IgD-negative memory B cell (primary cell): ENCODE measurements around the gene JHY. TPM values are rescaled to one million over a fixed set of nuclear protein-coding genes. Genes with fewer than 3 reads are reported as not detected.
A peak's percentile ranks its signal among the peaks of the same experiment; 100 is the strongest.

Source experiments
- H3K27ac Mint-ChIP-seq, 3 donors: one replicate each; pipeline ENCODE4 v1.8.0; 2020 to 2022; ENCODE audit warnings: mild to moderate bottlenecking in 3 of 3, mixed read lengths in 3 of 3, moderate library complexity in 1 of 3
- H3K27me3 Mint-ChIP-seq: one replicate; pipeline ENCODE4 v1.8.0; 2021; ENCODE audit warnings: mixed read lengths
- H3K36me3 Mint-ChIP-seq: one replicate; pipeline ENCODE4 v1.8.0; 2020; ENCODE audit warnings: mild to moderate bottlenecking, mixed read lengths
- H3K4me1 Mint-ChIP-seq, 3 donors: one replicate each; pipeline ENCODE4 v1.8.0; 2020 to 2022; ENCODE audit warnings: mixed read lengths in 3 of 3, mild to moderate bottlenecking in 1 of 3
- H3K4me3 Mint-ChIP-seq, 4 donors: one replicate each; pipeline ENCODE4 v1.8.0; 2020 to 2022; ENCODE audit warnings: mild to moderate bottlenecking in 4 of 4, mixed read lengths in 4 of 4, moderate library complexity in 3 of 4
- H3K9me3 Mint-ChIP-seq, 3 donors: one replicate each; pipeline ENCODE4 v1.8.0; 2020 to 2021; ENCODE audit warnings: mixed read lengths in 3 of 3, mild to moderate bottlenecking in 1 of 3
- polyA plus RNA-seq: library from polyadenylated mRNA; unstranded; fragments of 300-500 nt; fragmentation: Illumina TruSeq; gene quantifications from one replicate; pipeline ENCODE4 v1.2.3, GENCODE V29; 2021

Gene JHY
- polyA plus RNA-seq, 1 donor from 2014 or later = 4.3 TPM

- H3K4me3 Mint-ChIP-seq = no peak overlapping the region
Observed at GRCh38 chr11:122954455-122954854, 71.9 kb downstream of the JHY start.

GRCh38 chr11:122963961-122964360 is 81.4 kb downstream of the JHY start:
- peaks cover 16% of the 10 kb centered on the region for H3K27me3 Mint-ChIP-seq
- H3K9me3 Mint-ChIP-seq = peaks cover 3 to 4% (median 3%) of the 10 kb centered on the region in 3 donors
- H3K4me1 Mint-ChIP-seq = peaks cover 0 to 1% (median 0%) of the 10 kb centered on the region in 3 donors
- no peak overlapping the region for H3K27ac Mint-ChIP-seq
- peaks cover 3% of the 10 kb centered on the region for H3K36me3 Mint-ChIP-seq
- no peak overlapping the region for H3K4me3 Mint-ChIP-seq

More at GRCh38 chr11:122954455-122954854, 71.9 kb downstream of the JHY start:
- Mint-ChIP-seq H3K4me1 (no peaks in the 10 kb centered on the region), H3K9me3 (no peaks in the 10 kb centered on the region), H3K27ac (no peak overlapping the region), H3K27me3 (peaks cover 2% of the 10 kb centered on the region), H3K36me3 (peaks cover 13% of the 10 kb centered on the region)

GRCh38 chr11:122976061-122976733 is 93.6 kb downstream of the JHY start:
- peaks cover 5 to 11% (median 7%) of the 10 kb centered on the region in 3 donors for H3K4me1 Mint-ChIP-seq
- peaks cover 68% of the 10 kb centered on the region for H3K27me3 Mint-ChIP-seq
- H3K27ac Mint-ChIP-seq = peak overlapping the region in 2 of 3 donors; percentile 25 to 89
- H3K9me3 Mint-ChIP-seq = peaks cover 0 to 7% (median 0%) of the 10 kb centered on the region in 3 donors
- H3K4me3 Mint-ChIP-seq = peak overlapping the region in 3 of 4 donors; percentile 35 to 72 (median 37)
- H3K36me3 Mint-ChIP-seq = no peaks in the 10 kb centered on the region

GRCh38 chr11:122976734-122977469 is 94.3 kb downstream of the JHY start:
- Mint-ChIP-seq H3K4me3 (peak overlapping the region; percentile 47 to 79 (median 70)), H3K27ac (peak overlapping the region; percentile 25 to 89 (median 80)), H3K36me3 (no peaks in the 10 kb centered on the region), H3K27me3 (peaks cover 75% of the 10 kb centered on the region), H3K4me1 (peaks cover 5 to 11% (median 7%) of the 10 kb centered on the region in 3 donors), H3K9me3 (peaks cover 0 to 7% (median 0%) of the 10 kb centered on the region in 3 donors)

DNA sequence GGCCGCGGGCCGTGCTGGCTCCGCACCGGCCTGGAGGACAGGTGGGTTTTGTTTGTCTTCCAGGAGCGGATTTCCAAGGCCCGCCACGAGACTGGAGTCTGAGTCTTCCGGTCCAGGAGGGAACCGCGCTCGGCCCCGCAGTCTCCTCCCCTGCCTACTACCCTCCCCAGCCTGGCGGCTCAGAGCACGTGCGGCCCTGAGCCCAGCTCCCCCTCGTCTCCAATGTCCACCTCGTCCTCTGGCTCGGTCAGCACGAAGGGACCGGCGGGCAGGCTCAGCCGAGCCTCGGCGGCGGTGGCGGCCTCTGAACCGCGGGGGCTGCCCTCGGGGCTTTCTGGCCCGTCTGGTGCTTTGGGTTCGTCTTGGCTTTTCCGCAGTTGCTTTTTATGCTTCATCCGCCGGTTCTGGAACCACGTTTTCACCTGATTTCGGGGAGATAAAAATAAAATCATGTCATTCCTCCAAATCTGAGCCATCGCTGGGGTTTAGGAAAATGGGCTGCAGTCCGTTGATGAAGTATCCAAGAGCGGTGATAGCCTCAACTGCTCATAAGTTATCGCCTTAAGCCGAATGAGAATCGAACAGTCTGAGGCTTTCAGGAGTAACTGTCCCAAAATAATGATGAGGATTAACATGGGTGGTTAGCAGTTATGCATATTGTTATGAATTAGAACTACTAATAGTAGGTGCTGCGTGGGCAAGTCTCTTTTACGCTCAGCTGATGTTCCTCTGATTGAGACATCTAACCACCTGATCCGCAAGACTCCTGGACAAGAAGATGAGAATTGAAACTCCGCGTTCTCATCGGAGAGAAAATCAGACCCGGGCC is 95.1 kb downstream of the JHY start:
- Mint-ChIP-seq H3K9me3 (peaks cover 0 to 7% (median 2%) of the 10 kb centered on the region in 3 donors), H3K36me3 (no peaks in the 10 kb centered on the region), H3K27ac (peak overlapping the region; percentile 13 to 85 (median 82)), H3K4me1 (peaks cover 6 to 11% (median 7%) of the 10 kb centered on the region in 3 donors), H3K27me3 (peaks cover 78% of the 10 kb centered on the region), H3K4me3 (peak overlapping the region in 2 of 4 donors; percentile 29 to 52)

GRCh38 chr11:122978299-122978620 is 95.7 kb downstream of the JHY start:
- Mint-ChIP-seq H3K36me3 (peaks cover 2% of the 10 kb centered on the region), H3K4me1 (peaks cover 11 to 12% (median 12%) of the 10 kb centered on the region in 3 donors), H3K27ac (peak overlapping the region; percentile 13 to 85 (median 82)), H3K4me3 (peak overlapping the region in 2 of 4 donors; percentile 29 to 52), H3K27me3 (peaks cover 82% of the 10 kb centered on the region), H3K9me3 (peaks cover 0 to 7% (median 2%) of the 10 kb centered on the region in 3 donors)

GRCh38 chr11:122979103-122979814 is 96.7 kb downstream of the JHY start:
- Mint-ChIP-seq H3K4me3 (peak overlapping the region in 3 of 4 donors; percentile 50 to 63 (median 57)), H3K27ac (peak overlapping the region; percentile 63 to 85 (median 67)), H3K27me3 (peaks cover 86% of the 10 kb centered on the region), H3K4me1 (peaks cover 11 to 14% (median 12%) of the 10 kb centered on the region in 3 donors), H3K9me3 (peaks cover 0 to 7% (median 2%) of the 10 kb centered on the region in 3 donors), H3K36me3 (peaks cover 2% of the 10 kb centered on the region)

- Mint-ChIP-seq H3K27me3 (peaks cover 90% of the 10 kb centered on the region), H3K4me3 (peak overlapping the region in 2 of 4 donors; percentile 57 to 63), H3K4me1 (peaks cover 11 to 14% (median 12%) of the 10 kb centered on the region in 3 donors), H3K9me3 (peaks cover 0 to 7% (median 2%) of the 10 kb centered on the region in 3 donors), H3K36me3 (peaks cover 2% of the 10 kb centered on the region), H3K27ac (peak overlapping the region; percentile 63 to 85 (median 67))
Observed at GRCh38 chr11:122979815-122980595, 97.4 kb downstream of the JHY start.

DNA sequence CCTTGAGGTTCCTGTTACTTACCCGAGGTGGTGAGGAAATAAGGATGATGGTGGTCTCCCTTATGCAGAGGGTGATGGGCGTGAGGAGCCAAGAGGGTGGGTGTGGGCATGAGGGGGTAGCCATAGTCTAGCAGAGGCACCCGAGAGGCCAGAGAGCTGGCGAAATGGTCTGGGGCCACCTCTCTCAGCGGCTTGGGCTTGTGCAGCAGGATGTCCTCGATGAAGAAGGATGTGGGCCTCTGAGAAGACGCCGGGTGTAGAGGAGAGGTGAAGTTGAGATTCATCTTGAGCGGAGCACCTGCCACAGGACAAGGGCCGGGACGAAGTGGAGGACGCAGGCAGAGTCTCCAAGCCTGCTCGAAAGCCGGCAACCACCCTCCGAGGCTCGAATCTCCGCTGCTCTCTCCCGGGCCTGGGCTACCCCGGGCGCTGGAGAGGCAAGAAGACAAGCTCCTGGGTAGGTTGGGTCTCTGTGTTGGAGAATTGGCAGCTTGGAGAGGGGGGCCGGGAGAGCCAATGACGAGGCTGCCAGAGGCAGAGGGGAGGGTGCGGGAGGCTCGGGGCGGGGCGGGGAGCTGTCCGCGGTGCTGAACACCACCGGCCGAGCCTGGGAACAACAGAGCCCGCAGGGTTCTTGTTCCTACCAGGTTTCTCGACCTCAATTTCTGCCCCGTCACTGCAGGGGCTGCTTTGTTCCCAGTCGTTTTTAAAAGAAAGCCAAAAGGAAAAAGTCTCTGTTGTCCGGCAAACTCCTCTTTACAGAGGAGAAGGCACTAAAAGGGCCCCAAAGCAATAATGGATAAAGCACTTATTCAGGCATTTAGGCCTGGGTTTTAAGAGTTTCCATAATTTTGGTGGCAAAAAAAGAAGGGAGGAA is 99.1 kb downstream of the JHY start, which contains the start of gene BSX:
Gene BSX, minus strand, starts transcription at position 447 of the 877 bp plus-strand sequence. Its CDS starts 163 bp downstream, at position 284.
- Mint-ChIP-seq H3K27me3 (peaks cover 90% of the 10 kb centered on the region), H3K36me3 (peaks cover 4% of the 10 kb centered on the region), H3K9me3 (peaks cover 0 to 8% (median 2%) of the 10 kb centered on the region in 3 donors), H3K4me3 (peak within 1 kb of the TSS in 2 of 4 donors; percentile 49 to 60), H3K27ac (peak within 1 kb of the TSS; percentile 43 to 71 (median 65)), H3K4me1 (peaks cover 7 to 13% (median 9%) of the 10 kb centered on the region in 3 donors)

DNA sequence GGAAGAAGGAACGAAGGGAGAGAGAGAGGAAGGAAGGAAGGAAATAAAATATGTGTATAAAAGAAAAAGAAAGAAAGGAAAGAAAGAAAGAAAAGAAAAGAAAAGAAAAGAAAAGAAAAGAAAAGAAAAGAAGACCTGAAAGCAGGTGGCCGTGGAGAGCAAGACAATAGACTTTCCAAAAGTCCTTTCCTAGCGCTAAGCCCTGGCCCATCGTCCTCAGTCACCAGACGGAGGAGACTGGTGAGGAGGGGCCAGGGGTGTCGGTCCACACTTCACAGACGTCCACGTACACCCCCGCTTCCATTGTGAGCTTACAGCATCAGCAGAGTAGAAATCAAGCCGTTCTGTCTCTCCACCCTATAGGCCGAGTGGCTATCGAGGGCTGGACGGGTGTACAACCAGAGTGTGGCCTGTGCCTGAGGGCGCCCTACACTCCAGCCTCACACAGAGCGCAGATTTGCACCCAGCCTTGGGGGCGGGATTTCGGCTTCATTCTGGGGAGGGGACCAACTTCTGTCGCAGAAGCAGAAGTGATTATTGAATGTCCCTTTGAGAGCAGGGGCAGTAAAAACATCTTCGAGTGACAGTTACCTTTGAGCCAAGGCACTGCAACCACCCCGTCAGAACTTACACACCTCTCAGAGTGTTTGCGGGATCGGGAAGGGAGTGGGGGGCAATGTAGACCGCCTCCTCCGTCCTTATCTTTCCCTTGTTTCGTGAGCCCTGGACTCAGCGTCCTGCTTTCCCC is 101.1 kb downstream of the JHY start:
- Mint-ChIP-seq H3K36me3 (peaks cover 4% of the 10 kb centered on the region), H3K27ac (peak overlapping the region in 1 of 3 donors; percentile 22), H3K4me3 (peak overlapping the region; percentile 51 to 87 (median 79)), H3K9me3 (peaks cover 0 to 2% (median 1%) of the 10 kb centered on the region in 3 donors), H3K27me3 (peaks cover 83% of the 10 kb centered on the region), H3K4me1 (peaks cover 0 to 11% (median 7%) of the 10 kb centered on the region in 3 donors)

DNA sequence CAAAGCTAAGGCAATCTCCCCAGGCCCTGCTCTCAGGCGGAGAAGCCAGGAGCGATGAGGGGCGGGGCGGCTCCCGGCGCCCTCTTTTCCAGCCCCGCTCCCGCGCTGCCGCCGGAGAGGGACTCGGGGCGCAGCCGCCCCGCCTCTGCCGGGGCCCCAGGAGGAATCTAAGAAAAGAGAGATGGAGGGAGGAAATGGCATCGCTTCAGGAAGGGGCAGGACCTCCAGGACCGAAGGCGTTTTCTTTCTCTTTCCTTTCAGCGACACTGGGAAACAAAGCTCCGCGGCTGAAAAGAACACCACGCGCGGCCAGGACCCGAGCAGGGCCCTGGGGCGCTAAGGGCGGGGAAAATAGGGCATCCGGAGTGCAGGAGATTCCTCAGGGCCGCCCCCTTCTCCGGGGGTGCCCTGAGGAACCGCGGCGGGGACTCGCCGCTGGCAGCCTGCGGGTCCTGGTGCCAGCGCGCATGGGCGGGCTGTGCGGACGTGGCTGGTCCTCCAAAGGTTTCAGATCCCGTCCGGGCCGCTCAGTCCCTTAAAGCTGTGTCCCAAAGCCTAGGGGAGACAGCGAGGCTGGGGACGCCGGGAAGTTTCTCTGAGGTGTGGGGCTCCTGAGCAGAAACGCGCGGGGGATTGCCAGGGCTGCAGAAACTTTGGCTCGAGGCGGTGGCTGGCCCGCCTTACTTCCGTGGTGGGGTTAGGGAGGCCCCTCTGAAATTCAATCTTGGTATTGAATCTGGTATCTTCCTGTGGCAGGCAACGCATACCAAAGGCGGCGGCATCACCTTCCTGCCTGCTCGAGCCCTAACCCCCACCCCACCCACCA is 101.8 kb downstream of the JHY start:
- Mint-ChIP-seq H3K4me1 (peaks cover 0 to 11% (median 7%) of the 10 kb centered on the region in 3 donors), H3K27ac (no peak overlapping the region), H3K36me3 (peaks cover 4% of the 10 kb centered on the region), H3K4me3 (peak overlapping the region in 3 of 4 donors; percentile 73 to 87 (median 81)), H3K27me3 (peaks cover 78% of the 10 kb centered on the region), H3K9me3 (peaks cover 0 to 4% (median 1%) of the 10 kb centered on the region in 3 donors)
